Activated CD8-positive, alpha-beta memory T cell treated with anti-CD3 and anti-CD28 coated beads for 4 hours (primary cell): ENCODE results near the gene SERPING1.
"Not testable (repeated sequence)": the region's sequence is repeated elsewhere in the genome, so short reads cannot be mapped to it uniquely, and the experiment has no call there.

ENCODE experiments used
- DNase-seq, 2 donors: peaks; one replicate each; pipeline ENCODE4 v3.0.0-alpha.2; 2020; ENCODE audit warnings: low read depth in 2 of 2

Gene SERPING1

DNA sequence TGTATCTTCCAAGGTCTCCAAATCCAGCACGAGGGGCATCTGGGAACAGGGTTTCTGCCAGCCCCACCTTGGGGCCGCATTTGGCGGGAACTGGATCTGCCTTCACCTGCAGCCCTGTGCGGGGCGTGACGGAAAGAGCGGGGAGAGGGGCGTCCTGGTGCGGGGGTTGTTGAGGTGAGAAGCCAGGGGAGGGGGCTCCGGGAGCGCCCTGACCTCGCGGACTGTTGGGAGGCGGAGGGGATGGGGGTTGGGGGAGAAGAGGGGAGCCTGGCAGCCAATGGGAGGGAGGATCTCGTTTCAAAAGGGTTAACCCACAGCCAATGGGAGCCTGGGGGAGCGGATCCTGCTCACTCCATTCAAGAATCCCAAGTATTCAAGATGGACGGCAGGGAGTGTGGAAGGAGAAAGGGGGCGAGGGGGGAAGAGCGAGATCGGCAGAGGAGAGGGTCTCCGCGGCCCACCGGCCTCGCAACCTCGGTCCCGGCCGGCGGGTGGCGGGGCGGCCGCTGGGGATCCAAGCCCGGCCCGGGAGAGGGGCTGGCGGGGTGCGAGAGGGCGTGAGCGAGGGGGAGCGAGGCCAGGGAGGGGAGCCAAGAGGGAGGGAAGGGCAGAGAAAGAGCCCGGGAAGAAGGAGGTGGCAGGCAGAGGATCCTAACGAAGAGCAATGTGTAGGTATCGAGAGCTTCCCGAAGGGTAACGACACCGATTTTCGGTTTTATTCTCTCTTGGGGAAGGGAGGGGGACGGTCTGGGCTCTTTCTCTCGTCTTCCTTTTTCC is 40.7 kb downstream of the SERPING1 start:
- no peak for DNase-seq

DNA sequence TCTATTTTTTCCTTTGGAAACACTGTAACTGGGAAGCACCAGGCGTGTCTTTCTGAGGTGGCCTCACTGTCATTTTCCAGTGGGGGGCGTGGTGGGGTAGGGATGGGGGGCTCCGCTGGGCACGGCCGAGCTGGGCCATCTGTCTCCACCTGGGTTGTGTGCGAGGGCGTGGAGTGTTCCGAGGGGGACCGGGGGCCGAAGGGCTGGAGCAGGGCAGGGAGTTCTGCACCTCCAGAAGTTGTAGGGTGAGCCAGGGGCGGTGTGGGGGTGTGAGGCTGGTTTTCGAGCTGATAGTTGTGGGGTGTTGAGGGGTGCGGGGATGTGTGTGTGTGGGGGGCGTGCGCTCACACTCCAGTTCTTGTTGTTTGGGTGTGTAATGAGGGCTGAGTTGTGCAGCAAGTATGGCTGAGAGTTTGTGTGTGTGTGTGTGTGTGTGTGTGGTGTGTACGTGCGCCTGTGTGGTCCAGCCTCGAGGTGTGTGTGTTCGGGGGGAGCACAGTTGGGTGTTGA is 41.4 kb downstream of the SERPING1 start:
- no peak for DNase-seq

DNA sequence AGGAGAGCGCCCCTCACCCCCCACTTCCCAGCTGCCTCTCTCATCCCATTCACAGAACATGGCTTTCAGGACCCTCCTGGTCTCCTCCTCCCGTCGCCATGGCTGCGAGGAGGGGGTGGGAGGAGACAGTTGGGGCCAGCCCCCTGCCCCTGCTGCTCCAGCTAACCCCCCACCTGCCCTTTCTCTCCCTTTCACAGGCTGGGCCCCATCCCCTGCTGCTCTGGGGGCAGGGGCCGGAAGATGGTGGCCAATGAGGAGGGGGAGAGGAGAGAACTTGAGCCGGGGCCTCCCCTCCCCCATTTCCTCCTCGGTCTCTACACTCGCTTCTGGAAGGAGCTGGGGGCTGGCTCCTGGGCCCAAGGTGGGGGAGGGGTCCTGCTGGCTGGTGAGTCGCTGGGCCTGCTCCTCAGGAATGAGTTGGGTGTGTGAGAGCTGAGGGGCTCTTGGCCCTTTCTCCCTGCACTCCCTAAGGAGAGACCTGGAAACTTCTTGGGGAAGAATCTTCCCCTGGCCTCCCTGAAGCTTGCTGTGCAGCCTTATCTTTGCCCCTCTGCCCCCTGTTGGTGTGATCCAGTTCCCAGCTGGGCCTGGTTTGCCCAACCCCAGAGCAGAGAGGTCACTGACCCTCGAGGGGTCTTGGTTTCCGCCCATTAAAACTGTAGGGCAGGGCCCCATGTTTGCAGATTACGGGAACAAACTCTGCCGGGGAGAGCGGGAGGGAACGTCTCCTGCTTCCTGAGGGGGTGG is 42.0 kb downstream of the SERPING1 start:
- no peak for DNase-seq

DNA sequence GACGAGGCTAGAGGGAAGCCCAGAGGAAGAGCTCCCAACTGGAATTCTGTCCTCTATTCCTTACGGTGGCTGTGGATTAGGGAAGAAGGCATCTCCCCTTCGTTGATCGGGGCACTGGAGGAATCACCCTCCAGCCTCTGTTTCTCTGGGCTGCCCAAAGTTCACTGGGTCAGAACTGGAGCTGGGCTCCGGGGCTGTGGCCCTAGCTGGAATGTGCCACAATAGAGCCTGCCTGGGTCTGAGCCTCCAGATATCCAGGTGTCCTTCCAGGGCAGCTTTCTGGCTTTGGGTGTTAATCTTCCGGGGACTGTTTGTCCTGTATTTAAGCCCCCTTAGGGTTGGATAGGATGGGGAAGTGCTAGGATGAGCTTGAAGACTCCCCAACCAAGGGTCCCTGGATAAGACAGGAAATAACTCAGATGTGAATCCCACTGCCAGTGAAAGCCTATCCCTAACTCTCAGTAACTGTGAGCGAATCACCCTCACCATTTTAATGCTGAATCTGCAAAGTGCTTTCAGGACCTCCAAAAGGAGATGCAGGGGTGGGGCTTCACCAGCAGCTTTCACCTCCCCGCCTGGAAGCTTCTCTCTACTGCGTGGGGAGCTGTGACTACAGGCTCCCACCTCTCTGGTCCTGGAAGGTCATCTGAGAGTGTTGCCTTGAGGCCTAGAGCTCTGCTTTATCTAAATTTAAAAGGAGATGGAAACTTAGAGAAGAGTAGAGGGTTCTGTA is 42.7 kb downstream of the SERPING1 start:
- no peak for DNase-seq

DNA sequence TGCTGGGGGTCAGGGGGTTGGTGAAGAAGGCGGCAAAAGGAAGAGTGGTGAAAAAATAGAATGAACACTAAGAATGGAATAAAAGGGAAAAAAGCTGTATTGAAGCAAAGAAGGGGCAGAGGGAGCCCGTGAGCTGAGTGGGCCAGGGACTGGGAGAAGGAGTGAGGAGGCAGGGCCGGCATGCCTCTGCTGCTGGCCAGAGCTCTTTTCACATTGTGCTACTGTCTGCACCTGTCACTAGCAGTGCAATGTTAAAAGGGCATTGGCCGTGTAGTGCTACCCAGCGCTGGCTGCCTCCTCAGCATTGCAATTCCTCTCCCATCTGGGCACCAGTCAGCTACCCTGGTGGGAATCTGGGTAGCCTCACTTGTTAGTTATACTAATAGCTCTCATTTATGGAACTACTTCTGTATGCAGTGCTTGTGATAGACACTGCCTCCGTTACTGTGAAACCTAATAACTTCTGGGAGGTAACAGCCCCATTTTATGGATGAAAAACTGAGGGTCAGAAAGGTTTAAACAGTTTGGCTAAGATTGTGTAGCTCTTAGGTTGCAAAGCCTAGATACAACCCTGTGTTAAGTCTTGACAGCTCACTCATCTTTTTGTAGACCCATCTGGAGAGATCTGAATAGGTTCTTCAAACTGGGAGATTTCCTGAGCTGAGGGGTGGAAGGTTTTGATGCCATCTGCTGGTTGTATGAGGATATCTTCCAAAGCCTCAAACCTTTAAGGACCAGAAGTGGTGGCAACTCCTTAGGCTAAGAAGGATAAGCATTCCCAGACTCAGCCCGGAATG is 43.7 kb downstream of the SERPING1 start:
- no peak for DNase-seq

DNA sequence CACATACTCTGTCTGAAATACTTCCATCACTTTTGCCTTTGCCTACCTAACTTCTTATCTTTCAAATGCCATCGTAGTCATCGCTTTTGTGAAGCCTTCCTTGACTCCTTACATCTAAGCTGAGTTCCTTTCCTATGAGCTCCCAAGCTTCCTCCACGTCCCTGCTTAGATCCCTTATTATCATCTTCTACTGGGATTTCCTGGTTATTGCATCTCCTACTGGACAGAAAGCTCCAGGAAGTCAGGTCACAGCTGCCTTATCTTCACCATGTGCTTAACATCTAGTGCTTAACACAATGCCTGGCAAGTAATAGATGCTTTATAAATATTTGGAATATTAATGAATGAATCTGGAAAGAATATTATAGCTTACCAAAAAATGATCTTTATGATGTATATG is 46.3 kb downstream of the SERPING1 start:
- DNase-seq = no peak

DNA sequence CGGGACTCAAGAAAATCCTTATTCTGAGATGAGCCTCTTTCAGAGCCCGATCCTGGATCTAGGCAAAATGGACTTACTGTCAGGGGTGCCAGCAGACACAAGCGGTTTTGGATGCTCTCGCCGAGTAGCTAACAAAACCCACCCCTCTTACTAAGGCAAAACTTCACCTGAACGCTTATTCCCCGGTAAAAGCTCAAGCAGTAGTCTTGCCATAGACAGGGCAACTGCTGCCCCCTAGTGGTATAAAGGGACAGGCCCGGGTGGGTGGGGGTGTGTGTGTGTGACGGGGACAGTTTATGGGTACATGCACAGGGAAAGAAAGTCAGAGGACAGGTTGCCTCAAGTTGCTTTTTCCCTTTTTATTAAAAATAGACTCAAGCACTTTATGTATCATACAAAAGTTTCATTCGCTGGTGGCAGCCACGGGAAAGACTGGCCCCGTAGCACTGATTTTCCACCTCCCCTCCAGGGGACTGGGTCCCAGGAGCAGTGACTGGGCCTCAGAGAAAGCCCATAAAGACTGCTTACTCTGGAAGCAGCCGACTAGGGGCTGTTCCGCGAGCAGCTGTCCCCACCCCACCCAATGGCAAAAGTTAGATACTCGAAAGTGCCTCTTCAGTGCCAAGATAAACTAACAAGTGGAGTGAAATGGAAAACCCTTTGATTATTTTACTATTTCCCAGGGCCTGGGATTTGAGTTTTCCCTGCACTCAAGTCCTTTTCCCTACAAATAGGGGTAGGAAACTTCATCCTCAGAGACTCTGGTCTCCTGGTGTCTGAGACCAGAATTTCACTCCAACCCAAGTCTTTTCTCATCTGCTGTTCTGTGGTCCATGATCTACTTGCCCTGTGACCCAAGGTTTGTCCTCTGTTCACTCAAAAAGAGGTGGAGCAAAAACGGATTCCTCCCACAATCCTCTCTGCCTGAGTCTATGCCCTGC is 47.5 kb downstream of the SERPING1 start:
- peak; percentile 74 for DNase-seq

DNA sequence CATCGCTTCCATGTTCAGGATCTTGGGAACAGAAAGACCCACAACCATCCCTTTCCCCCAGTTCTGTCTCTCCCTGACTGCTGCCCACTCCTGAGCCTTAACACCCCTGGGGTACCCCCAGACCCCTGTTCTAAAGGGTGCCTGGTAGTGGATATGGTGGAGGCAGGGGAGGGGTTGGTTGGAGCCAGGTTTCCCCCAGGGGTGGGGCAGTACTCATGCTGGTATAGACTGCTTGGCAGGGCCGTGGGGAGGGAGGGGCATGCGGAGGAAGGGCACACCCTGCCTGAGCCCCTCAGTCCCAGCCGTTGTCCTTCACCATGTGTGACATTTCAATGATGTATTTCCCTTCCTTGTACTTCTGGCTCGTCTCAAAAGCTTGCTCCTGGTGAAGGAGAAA is 48.2 kb downstream of the SERPING1 start:
- no peak for DNase-seq

DNA sequence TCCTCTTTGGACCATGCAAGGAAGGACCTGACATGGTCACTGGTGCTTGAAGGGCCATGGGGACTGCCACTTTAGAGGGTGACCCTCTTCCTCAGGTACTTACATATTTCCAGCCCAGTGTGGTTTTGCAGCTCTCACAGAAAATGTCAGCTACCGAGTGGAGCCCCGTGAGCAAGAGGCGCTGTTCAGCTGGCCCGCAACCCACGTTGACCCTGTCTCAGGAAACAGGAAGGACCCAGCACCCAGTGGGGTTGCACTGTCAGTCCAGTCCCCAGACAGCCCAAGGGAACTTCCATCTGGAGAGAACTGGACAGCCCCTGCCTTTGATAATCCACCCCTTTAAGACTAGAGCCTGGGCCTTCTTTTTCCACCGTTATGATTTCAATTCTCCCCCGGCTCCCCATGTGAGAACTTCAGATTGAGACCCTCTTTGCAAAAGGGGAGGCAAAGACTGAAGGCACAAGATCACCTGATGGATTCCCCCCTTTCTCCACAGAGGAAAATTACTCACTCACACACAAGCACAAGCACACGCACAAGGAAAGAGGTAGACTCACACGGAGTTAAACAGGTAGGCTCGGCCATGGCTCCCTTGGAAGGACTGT is 48.8 kb downstream of the SERPING1 start:
- no peak for DNase-seq

DNA sequence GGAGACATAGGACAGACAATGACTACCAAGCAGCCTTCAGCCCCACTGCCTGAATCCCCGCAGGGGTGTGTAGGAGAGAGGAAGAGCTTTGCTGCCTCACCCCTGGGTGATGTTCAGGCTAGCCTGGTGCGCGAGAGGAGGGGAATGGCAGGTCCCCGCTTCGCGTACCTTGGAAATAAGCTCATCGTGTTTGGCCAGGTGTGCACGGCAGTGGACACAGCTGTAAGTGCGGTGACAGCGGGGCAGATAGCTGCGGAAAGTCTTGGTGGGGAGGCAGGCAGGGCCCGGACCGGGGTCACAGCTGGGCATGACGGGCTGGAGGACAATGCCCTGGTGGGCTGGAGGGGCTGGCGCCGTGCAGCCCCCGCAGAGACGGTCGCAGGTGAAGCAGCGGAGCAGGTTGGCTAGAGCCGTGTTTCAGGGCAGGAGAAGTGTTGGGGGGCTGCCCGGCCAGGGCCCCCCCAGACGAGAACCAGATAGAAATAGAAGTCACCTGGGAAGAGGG is 49.4 kb downstream of the SERPING1 start:
- DNase-seq = no peak

DNA sequence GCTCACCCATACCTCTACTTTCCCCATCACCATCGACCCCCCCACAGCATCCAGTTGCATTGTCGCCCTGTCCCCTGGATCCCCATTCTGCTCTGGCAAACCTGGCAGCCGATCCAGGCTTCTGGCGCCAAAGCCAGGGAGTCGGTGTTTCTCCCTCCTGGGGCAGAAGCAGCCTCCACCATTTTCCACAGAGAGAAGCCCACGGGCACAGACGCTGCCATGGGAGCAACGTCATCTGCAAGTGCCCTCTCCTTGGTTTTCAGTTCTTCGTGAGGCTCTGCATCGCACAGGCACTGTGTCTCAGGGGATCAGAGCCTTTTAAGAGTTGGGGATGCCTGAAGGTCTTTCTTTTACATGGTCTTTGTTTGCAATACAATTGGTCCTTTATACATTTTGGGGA is 49.9 kb downstream of the SERPING1 start:
- no peak for DNase-seq

DNA sequence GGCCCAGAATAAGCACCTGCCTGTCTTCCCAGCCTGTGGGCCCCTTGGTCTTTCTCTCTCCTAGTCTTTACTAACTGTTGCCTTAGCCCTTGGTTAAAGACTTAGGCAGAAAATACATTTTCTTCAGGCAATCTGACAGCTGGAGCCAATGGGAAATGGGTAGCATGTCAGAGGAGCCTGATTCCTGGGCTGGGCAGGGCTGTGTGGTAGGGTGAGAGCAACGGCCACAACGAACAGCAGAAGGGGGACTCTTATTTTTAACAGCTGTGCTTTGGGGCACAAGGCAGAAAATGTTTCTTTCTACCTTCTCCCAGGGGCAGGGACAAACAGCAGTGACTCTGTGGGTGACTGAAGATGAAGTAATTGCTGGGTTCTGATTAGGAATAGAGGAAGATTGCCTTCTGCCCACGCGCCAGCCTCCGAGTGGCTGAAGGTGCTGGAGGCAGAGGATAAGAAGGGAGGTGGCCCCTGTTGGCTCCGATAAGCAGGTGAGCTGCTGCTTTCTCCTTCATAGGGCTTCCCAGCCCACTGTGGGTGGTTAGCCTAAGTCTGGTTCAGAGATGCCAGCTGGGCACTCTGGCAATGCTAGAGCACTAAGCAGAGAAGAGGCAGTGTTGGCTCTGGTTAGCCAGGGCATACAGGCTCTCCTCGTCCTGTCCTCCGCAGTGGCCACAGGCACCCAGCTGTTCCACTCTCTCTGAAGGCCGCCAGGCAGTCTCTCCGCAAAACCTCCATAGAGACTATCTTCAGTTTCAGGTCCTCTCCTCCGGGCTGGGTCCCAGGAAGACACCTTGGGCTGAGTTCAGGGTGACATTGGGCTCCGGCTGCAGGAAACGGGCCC is 50.7 kb downstream of the SERPING1 start:
- no peak for DNase-seq

DNA sequence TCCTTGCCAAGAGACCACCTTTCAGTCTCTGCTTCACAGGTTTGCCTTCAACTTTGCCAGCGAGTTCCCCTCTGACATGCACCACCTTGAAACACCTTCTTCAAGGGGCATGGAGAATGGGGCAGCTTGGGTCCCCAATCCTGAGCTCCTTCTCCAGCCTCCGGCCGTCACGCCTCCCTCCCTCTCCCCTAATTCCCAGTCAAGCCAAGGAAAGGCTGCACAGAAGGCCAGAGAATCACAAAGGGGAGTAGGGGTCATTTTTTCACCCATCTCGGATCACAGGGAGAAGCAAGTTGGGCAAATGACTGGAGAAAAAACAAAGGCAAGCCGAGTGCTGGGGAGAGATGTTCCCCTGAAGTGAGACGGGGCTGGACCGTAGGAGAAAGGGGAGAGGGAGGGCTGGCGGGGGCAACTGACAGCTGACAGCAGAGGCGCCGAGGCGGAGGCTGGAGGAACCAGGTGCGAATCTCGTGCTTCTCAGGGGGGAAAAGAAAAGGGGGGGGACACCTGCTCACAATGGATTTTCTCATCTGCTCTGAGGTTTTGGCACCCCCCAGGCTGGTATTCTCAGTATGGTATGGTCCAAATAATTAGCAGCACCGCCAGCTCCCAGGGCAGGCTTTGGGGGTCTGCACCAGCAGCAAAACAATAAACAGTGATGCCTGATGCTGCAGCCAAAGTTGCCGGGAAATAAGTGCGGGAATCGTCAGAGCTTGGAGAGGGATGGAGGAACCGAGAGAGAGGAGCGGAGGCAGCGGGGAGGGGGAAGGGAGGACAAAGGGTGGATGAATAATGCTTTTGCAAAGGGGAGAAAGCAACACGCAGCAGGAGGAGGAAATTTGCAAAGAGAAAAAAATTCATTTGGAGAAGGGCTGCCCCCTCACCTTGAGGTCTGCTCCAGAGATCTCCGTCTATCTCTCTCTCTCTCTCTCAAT is 51.6 kb downstream of the SERPING1 start:
- no peak for DNase-seq

DNA sequence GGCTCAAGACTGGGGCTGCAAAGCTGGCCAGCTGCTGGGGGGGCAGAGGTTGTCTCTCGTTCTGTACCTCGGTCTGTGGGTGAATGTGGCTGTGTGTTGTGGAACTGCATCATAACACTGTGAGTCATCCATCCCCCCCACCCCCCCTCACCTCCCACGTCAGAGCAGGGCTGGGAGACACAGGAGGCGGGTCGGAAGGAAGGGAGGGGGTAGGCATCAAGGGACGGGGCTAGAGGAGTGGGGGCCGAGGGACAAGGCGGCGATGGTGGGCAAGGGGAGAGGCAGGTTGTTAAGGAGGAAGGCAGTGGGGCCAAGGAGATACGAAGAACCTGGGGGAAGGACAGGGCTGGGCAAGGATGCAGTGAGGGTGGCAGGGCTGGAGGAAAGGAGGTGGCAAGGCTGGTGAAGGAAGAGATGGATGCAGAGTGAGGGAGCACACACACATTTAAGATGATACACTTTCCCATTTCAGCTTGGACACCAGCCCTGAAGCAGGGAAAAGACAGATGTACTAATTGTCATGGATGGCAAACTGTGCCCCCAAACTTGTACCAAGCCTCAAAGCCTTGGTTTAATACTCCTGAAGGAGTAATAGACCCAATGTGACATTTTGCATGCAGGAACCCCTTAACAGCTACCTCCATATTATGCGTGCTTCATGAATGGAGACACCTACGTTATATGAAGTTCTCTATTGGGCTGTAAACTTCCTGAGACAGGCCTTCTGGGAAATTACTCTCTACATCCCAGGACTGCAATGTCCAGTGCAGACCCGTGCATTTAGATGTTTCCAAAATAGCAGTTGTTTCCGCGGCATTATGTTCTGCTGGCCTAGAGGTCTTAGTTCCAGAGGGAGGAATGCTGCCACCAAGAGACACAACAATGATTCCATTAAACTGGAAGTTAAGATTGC is 52.6 kb downstream of the SERPING1 start, which contains the start of gene YPEL4:
Gene YPEL4, minus strand, starts transcription at position 87 of the 913 bp plus-strand sequence. CDS start 2,805 bp downstream, outside the sequence.
- DNase-seq = peak; percentile 38 to 43

DNA sequence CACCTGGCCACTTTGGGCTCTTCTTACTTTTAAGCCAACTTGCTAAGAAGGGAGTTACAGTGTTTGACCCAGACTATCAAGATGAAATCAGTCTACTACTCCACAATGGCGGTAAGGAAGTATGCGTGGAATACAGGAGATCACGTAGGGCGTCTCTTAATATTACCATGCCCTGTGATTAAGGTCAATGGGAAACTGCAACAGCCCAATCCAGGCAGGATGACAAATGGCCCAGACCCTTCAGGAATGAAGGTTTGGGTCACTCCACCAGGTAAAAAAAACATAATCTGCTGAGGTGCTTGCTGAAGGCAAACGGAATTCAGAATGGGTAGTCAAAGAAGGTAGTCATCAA is 53.2 kb downstream of the SERPING1 start:
- DNase-seq = no peak

DNA sequence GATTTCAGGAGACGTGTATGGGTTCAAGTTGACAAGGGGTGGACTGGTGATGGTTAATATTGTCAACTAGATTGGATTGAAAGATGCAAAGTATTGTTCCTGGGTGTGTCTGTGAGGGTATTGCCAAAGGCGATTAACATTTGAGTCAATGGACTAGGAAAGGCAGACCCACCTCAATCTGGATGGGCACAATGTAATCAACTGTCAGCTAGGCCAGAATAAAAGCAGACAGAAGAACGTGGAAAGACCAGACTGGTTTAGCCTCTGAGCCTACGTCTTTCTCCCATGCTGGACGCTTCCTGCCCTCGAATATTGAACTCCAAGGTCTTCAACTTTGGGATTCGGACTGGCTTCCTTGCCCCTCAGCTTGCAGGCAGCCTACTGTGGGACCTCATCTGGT is 53.9 kb downstream of the SERPING1 start:
- DNase-seq = no peak

DNA sequence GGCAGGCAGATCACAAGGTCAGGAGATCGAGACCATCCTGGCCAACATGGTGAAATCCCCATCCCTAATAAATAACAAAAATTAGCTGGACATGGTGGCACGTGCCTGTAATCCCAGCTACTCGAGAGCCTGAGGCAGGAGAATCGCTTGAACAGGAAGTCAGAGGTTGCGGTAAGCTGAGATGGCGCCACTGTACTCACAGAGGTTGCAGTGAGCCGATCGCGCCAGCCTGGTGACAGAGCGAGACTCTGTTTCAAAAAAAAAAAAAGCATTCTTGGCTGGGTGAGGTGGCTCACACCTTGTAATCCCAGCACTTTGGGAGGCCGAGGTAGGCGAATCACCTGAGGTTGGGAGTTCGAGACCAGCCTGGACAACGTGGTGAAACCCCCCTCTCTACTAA is 54.7 kb downstream of the SERPING1 start:
- not testable (repeated sequence) for DNase-seq
